DOHH2 (cell line): ENCODE measurements around the gene TATDN2.

ENCODE experiments used
- H3F3A ChIP-seq: fragments of 200-600 bp; sonication (generic), shearing (Covaris generic); 2 replicates; pipeline ENCODE4 v1.6.0; 2016; ENCODE audit warnings: antibody characterized with exemption, mild to moderate bottlenecking; ENCODE audit not compliant: control insufficient read depth, insufficient read depth
- H3K27ac ChIP-seq: fragments of 200-600 bp; sonication (generic); 2 replicates; pipeline ENCODE4 v1.5.1; 2014; ENCODE audit warnings: low read depth, mild to moderate bottlenecking, low read length, moderate library complexity
- H3K27me3 ChIP-seq: fragments of 200-600 bp; sonication (generic); 2 replicates; pipeline ENCODE4 v1.6.1; 2014; ENCODE audit warnings: mild to moderate bottlenecking, low read length, mixed read lengths; ENCODE audit not compliant: control insufficient read depth
- H3K36me3 ChIP-seq: fragments of 200-600 bp; sonication (generic); 2 replicates; pipeline ENCODE4 v1.6.1; 2014; ENCODE audit warnings: mild to moderate bottlenecking, low read length, moderate library complexity, mixed read lengths; ENCODE audit not compliant: control insufficient read depth
- H3K4me1 ChIP-seq: fragments of 200-600 bp; sonication (generic); 2 replicates; pipeline ENCODE4 v1.6.1; 2014; ENCODE audit warnings: mild to moderate bottlenecking, low read length, mixed read lengths; ENCODE audit not compliant: control insufficient read depth
- H3K4me2 ChIP-seq: fragments of 200-600 bp; sonication (generic); 2 replicates; pipeline ENCODE4 v1.6.0; 2014; ENCODE audit warnings: mild to moderate bottlenecking, low read length, moderate library complexity
- H3K4me3 ChIP-seq: fragments of 200-600 bp; sonication (generic); 2 replicates; pipeline ENCODE4 v1.5.1; 2014; ENCODE audit warnings: mild to moderate bottlenecking, low read length, mixed read lengths
- H3K79me2 ChIP-seq: fragments of 200-600 bp; sonication (generic); 2 replicates; pipeline ENCODE4 v1.6.1; 2014; ENCODE audit warnings: mild to moderate bottlenecking, low read length, mixed read lengths; ENCODE audit not compliant: control insufficient read depth
- H3K9me2 ChIP-seq: fragments of 200-600 bp; sonication (generic); replicated peaks from 2 replicates; pipeline ENCODE4 v1.6.1; 2014; ENCODE audit warnings: mild to moderate bottlenecking, low read length, mixed read lengths; ENCODE audit not compliant: control insufficient read depth
- H3K9me3 ChIP-seq: fragments of 200-600 bp; sonication (generic); 2 replicates; pipeline ENCODE4 v1.6.1; 2014; ENCODE audit warnings: antibody characterized with exemption, low read length, mixed read lengths; ENCODE audit not compliant: control insufficient read depth, insufficient read depth
- H4K20me1 ChIP-seq: fragments of 200-600 bp; sonication (generic); 2 replicates; pipeline ENCODE4 v1.6.0; 2014; ENCODE audit warnings: low read depth, mild to moderate bottlenecking, antibody characterized with exemption, low read length, moderate library complexity; ENCODE audit not compliant: control insufficient read depth, insufficient read depth
- EZH2phosphoT487 ChIP-seq: fragments of 200-600 bp; sonication (generic); IDR thresholded peaks from 2 replicates; pipeline ENCODE4 v1.6.1; 2017; ENCODE audit warnings: borderline replicate concordance, mild to moderate bottlenecking, antibody characterized with exemption, low read length, moderate library complexity, mixed read lengths
- TF ChIP-seq, protein P1 (sequence below): fragments of 200-600 bp; sonication (generic); IDR thresholded peaks from one replicate; pipeline ENCODE4 v1.5.1; 2014; ENCODE audit warnings: antibody characterized with exemption, mild to moderate bottlenecking, low read depth, low read length; ENCODE audit not compliant: poor library complexity, severe bottlenecking

TATDN2 gene

DNA sequence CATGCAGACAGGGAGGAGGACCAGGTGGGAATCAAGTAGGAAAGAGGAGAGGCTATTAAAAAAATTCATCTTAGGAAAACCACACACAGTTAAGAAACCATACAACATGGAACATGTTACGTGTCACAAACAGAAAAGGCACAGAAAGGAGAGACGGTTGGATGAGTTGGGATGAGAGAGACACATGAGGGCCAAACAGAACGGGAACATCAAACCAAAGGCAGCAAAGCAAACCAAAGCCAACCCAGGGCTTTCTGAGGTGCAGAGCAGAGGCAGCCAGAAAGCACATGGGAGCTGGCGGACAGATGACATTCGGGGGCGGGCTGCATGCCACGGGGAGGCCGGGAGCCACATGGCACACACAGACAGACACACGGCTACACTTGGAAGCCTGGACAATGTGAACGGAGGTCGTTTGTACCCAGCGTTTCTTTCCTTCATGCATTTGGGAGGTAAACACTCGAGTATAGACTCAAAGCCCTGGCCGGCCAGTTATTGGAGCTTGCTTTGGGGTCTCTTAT is 81.3 kb downstream of the TATDN2 start:
- H4K20me1 ChIP-seq: no peaks in the 10 kb centered on the region; the same call in 1 of the 2 replicates
- peaks cover 14% of the 10 kb centered on the region for H3K4me1 ChIP-seq
- no peaks in the 10 kb centered on the region for H3K36me3 ChIP-seq
- no peak overlapping the region for H3K4me3 ChIP-seq
- H3K27me3 ChIP-seq: peaks cover 3% of the 10 kb centered on the region; the same call in 1 of the 2 replicates
- no peaks in the 10 kb centered on the region for H3K9me3 ChIP-seq
- no peaks in the 10 kb centered on the region for H3K9me2 ChIP-seq
- no peaks in the 10 kb centered on the region for H3F3A ChIP-seq
- H3K79me2 ChIP-seq: no peaks in the 10 kb centered on the region
- no peak overlapping the region for H3K4me2 ChIP-seq
- TF ChIP-seq, protein P1, sequence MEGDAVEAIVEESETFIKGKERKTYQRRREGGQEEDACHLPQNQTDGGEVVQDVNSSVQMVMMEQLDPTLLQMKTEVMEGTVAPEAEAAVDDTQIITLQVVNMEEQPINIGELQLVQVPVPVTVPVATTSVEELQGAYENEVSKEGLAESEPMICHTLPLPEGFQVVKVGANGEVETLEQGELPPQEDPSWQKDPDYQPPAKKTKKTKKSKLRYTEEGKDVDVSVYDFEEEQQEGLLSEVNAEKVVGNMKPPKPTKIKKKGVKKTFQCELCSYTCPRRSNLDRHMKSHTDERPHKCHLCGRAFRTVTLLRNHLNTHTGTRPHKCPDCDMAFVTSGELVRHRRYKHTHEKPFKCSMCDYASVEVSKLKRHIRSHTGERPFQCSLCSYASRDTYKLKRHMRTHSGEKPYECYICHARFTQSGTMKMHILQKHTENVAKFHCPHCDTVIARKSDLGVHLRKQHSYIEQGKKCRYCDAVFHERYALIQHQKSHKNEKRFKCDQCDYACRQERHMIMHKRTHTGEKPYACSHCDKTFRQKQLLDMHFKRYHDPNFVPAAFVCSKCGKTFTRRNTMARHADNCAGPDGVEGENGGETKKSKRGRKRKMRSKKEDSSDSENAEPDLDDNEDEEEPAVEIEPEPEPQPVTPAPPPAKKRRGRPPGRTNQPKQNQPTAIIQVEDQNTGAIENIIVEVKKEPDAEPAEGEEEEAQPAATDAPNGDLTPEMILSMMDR: no peak
- TF ChIP-seq EZH2phosphoT487: no peak
- H3K27ac ChIP-seq: no peak overlapping the region

GRCh38 chr3:10330319-10330718 is 82.1 kb downstream of the TATDN2 start:
- Histone ChIP-seq H3K9me3 (no peaks in the 10 kb centered on the region), H3K36me3 (no peaks in the 10 kb centered on the region), H3K27me3 (peaks cover 3% of the 10 kb centered on the region; the same call in 1 of the 2 replicates), H3K4me3 (no peak overlapping the region), H3K79me2 (no peaks in the 10 kb centered on the region), H3K4me1 (peaks cover 18% of the 10 kb centered on the region), H3K9me2 (no peaks in the 10 kb centered on the region), H3K27ac (no peak overlapping the region), H3F3A (no peaks in the 10 kb centered on the region), H4K20me1 (no peaks in the 10 kb centered on the region; the same call in 1 of the 2 replicates), H3K4me2 (no peak overlapping the region)
- TF ChIP-seq, protein P1: no peak
- TF ChIP-seq EZH2phosphoT487: no peak
